HEK293 (cell line): ENCODE measurements around the gene TUBB4A.
A peak's percentile ranks its signal among the peaks of the same experiment; 100 is the strongest.

Experiments used
- CTCF ChIA-PET: fragments of 350-600 bp; formaldehyde crosslinking; extraction: SDS; loops from one replicate; lab custom pipeline; 2021; ENCODE audit warnings: antibody characterized with exemption; lab: Yijun Ruan, JAX
- POLR2A ChIA-PET: fragments of 300-600 bp; formaldehyde crosslinking; extraction: SDS; loops from one replicate; lab custom pipeline; 2020; ENCODE audit warnings: antibody characterized with exemption, inconsistent platforms; lab: Yijun Ruan, JAX
- H3K27ac ChIP-seq: fragments of 200-500 bp; sonication (Bioruptor generic); 2 replicates; pipeline ENCODE4 v1.5.1; 2014; ENCODE audit warnings: low read depth, low read length, control low read depth, inconsistent platforms; ENCODE audit errors: extremely low read depth
- H3K36me3 ChIP-seq, 2 experiments: fragments of 200-500 bp in 1 of 2; sonication (Bioruptor generic) in 1 of 2; 1 replicate in 1 of 2; 2 replicates in 1 of 2; pipeline ENCODE4 v1.5.1; 2014 to 2017; ENCODE audit warnings: inconsistent platforms in 2 of 2, low read length in 2 of 2; ENCODE audit not compliant: control insufficient read depth in 2 of 2, insufficient read depth in 1 of 2
- H3K4me1 ChIP-seq: fragments of 200-500 bp; sonication (Bioruptor generic); 2 replicates; pipeline ENCODE4 v1.5.1; 2014; ENCODE audit warnings: mild to moderate bottlenecking, low read length, inconsistent platforms; ENCODE audit not compliant: control insufficient read depth, insufficient read depth
- H3K4me3 ChIP-seq: 2 replicates; pipeline ENCODE4 v1.5.1; 2011; ENCODE audit warnings: low read depth, mild to moderate bottlenecking, control low read depth, low read length, moderate library complexity
- H3K9me3 ChIP-seq: fragments of 200-500 bp; sonication (Bioruptor generic); 2 replicates; pipeline ENCODE4 v1.5.1; 2014; ENCODE audit warnings: low read depth, low read length, inconsistent platforms; ENCODE audit not compliant: control insufficient read depth, insufficient read depth
- PRDM1 ChIP-seq: fragments of 450-650 bp; formaldehyde crosslinking; IDR thresholded peaks from 2 replicates; pipeline ENCODE4; 2016; ENCODE audit warnings: missing biosample characterization, missing genetic modification characterization
- ZNF37A ChIP-seq: fragments of 450-650 bp; IDR thresholded peaks from 2 replicates; pipeline ENCODE4 v1.5.1; 2018; ENCODE audit warnings: missing biosample characterization, missing genetic modification characterization
- ZNF473 ChIP-seq: fragments of 450-650 bp; formaldehyde crosslinking; IDR thresholded peaks from 2 replicates; pipeline ENCODE4 v1.5.1; 2017; ENCODE audit warnings: missing biosample characterization, missing genetic modification characterization
- ZNF768 ChIP-seq: fragments of 450-650 bp; formaldehyde crosslinking; IDR thresholded peaks from 2 replicates; pipeline ENCODE4 v1.5.1; 2018; ENCODE audit warnings: missing biosample characterization, mild to moderate bottlenecking, missing genetic modification characterization

Gene TUBB4A

GRCh38 chr19:6446452-6446851 is 55.7 kb downstream of the TUBB4A start:
- H3K4me1 ChIP-seq, result no peaks in the 10 kb centered on the region
- peaks cover 0 to 16% of the 10 kb centered on the region in 2 experiments; a peak in 2 of 3 replicates for H3K36me3 ChIP-seq
- POLR2A ChIA-PET, result interaction anchor here (0.6 kb wide), 1 partner anchor 334 kb away, joined by 3 read pairs; no protein-coding TSS in a partner anchor
- H3K4me3 ChIP-seq, result no peak overlapping the region
- H3K9me3 ChIP-seq, result no peaks in the 10 kb centered on the region
- peak; percentile 99 for TF ChIP-seq ZNF37A
- TF ChIP-seq PRDM1 (tag by site-specific recombination), result no peak
- TF ChIP-seq ZNF768 (tag by site-specific recombination), result no peak
- TF ChIP-seq ZNF473 (tag by site-specific recombination), result no peak
- no peak overlapping the region for H3K27ac ChIP-seq
- CTCF ChIA-PET, result interaction anchor here (0.6 kb wide), 1 partner anchor 18 kb away, joined by 4 read pairs; no protein-coding TSS in a partner anchor
